IMR-90 (cell line): ENCODE data around the gene TMEM179. TPM values are rescaled to one million over a fixed set of nuclear protein-coding genes. Genes with fewer than 3 reads are reported as not detected.

Experiments
- ATAC-seq: fragments of 200-7000 bp; cut with Tn5 transposase; 2 replicates; pipeline ENCODE4 v1.9.1; 2020; ENCODE audit warnings: low read depth, mild to moderate bottlenecking, moderate library complexity
- BruUV-seq: library from RNA; stranded (reverse); fragments of 400-500 nt; replicated peaks from 2 replicates; lab custom pipeline; 2021; lab: Mats Ljungman, UMichigan
- CTCF ChIA-PET: fragments of 300-600 bp; formaldehyde crosslinking; extraction: SDS; loops from one replicate; lab custom pipeline; 2021; ENCODE audit warnings: antibody characterized with exemption; lab: Yijun Ruan, JAX
- POLR2A ChIA-PET: fragments of 300-600 bp; sonication (Branson Sonifier 250); formaldehyde crosslinking; loops from one replicate; lab custom pipeline; 2022; ENCODE audit warnings: antibody characterized with exemption; ENCODE audit not compliant: unreplicated experiment; lab: Charles Lee
- DNase-seq: peaks from one replicate; pipeline ENCODE4 v3.0.0; 2013
- H2AFZ ChIP-seq: replicated peaks from 2 replicates; pipeline ENCODE3; 2013; ENCODE audit warnings: low read length, mild to moderate bottlenecking; ENCODE audit not compliant: poor library complexity
- H2AK5ac ChIP-seq: 2 replicates; pipeline ENCODE4 v1.6.1; 2013; ENCODE audit warnings: low read depth, low read length, inconsistent platforms
- H2AK9ac ChIP-seq: replicated peaks from 2 replicates; pipeline ENCODE3; 2013; ENCODE audit warnings: mild to moderate bottlenecking, low read depth, low read length, moderate library complexity; ENCODE audit not compliant: poor library complexity
- H2BK120ac ChIP-seq: 2 replicates; pipeline ENCODE4 v1.6.1; 2013; ENCODE audit warnings: low read depth, low read length, inconsistent platforms
- H2BK15ac ChIP-seq: 3 replicates; pipeline ENCODE4 v1.6.1; 2013; ENCODE audit warnings: low read depth, low read length, inconsistent platforms
- H2BK20ac ChIP-seq: 2 replicates; pipeline ENCODE4 v1.6.1; 2013; ENCODE audit warnings: low read depth, mild to moderate bottlenecking, inconsistent platforms, low read length, moderate library complexity
- H2BK5ac ChIP-seq: 2 replicates; pipeline ENCODE4 v1.6.1; 2013; ENCODE audit warnings: mild to moderate bottlenecking, low read depth, low read length, inconsistent platforms; ENCODE audit not compliant: poor library complexity, severe bottlenecking
- H3K14ac ChIP-seq: replicated peaks from 2 replicates; pipeline ENCODE4 v1.6.1; 2013; ENCODE audit warnings: low read depth, low read length, inconsistent platforms
- H3K18ac ChIP-seq: 2 replicates; pipeline ENCODE4 v1.6.1; 2013; ENCODE audit warnings: low read depth, low read length, control low read depth
- H3K23ac ChIP-seq: 2 replicates; pipeline ENCODE4 v1.6.1; 2013; ENCODE audit warnings: low read depth, low read length, inconsistent platforms
- H3K27ac ChIP-seq: 2 replicates; pipeline ENCODE4 v1.5.1; 2013; ENCODE audit warnings: mild to moderate bottlenecking, control low read depth, low read length; ENCODE audit not compliant: insufficient read depth
- H3K27me3 ChIP-seq: 2 replicates; pipeline ENCODE4 v1.6.1; 2013; ENCODE audit warnings: low read length; ENCODE audit not compliant: control insufficient read depth, insufficient read depth
- H3K36me3 ChIP-seq: 2 replicates; pipeline ENCODE4 v1.6.1; 2013; ENCODE audit warnings: low read length, mixed read lengths; ENCODE audit not compliant: control insufficient read depth, insufficient read depth
- H3K4ac ChIP-seq: 2 replicates; pipeline ENCODE4 v1.6.1; 2013; ENCODE audit warnings: low read depth, low read length, inconsistent platforms
- H3K4me1 ChIP-seq: 2 replicates; pipeline ENCODE4 v1.6.1; 2013; ENCODE audit warnings: low read length, mixed read lengths; ENCODE audit not compliant: control insufficient read depth, insufficient read depth
- H3K4me2 ChIP-seq: 2 replicates; pipeline ENCODE4 v1.6.1; 2013; ENCODE audit warnings: low read depth, mild to moderate bottlenecking, control low read depth, low read length, moderate library complexity
- H3K4me3 ChIP-seq: 2 replicates; pipeline ENCODE4 v1.5.1; 2013; ENCODE audit warnings: low read depth, mild to moderate bottlenecking, control low read depth, low read length, moderate library complexity; ENCODE audit not compliant: insufficient read depth
- H3K56ac ChIP-seq: 2 replicates; pipeline ENCODE4 v1.6.1; 2013; ENCODE audit warnings: low read length, inconsistent platforms; ENCODE audit not compliant: insufficient read depth; ENCODE audit errors: extremely low read depth
- H3K79me1 ChIP-seq, 2 experiments: 2 replicates each; pipeline ENCODE4 v1.6.1; 2013; ENCODE audit warnings: low read length in 2 of 2, inconsistent platforms in 1 of 2, low read depth in 1 of 2
- H3K9ac ChIP-seq: 2 replicates; pipeline ENCODE4 v1.6.1; 2013; ENCODE audit warnings: low read depth, low read length, control low read depth
- H3K9me1 ChIP-seq: 2 replicates; pipeline ENCODE4 v1.6.1; 2013; ENCODE audit warnings: low read length, inconsistent platforms; ENCODE audit not compliant: insufficient read depth
- H3K9me3 ChIP-seq: 2 replicates; pipeline ENCODE4 v1.6.1; 2013; ENCODE audit warnings: low read length; ENCODE audit not compliant: control insufficient read depth, insufficient read depth
- H4K20me1 ChIP-seq: 2 replicates; pipeline ENCODE4 v1.6.1; 2013; ENCODE audit warnings: low read length, inconsistent platforms; ENCODE audit not compliant: insufficient read depth
- H4K5ac ChIP-seq: 2 replicates; pipeline ENCODE4 v1.6.1; 2013; ENCODE audit warnings: mild to moderate bottlenecking, low read depth, low read length, control low read depth
- H4K8ac ChIP-seq, 2 experiments: 2 replicates each; pipeline ENCODE4 v1.6.1; 2013; ENCODE audit warnings: low read depth in 2 of 2, low read length in 2 of 2, control low read depth in 1 of 2, inconsistent platforms in 1 of 2
- H4K91ac ChIP-seq: 2 replicates; pipeline ENCODE4 v1.6.1; 2013; ENCODE audit warnings: low read depth, low read length, inconsistent platforms; ENCODE audit not compliant: insufficient read depth
- BHLHE40 ChIP-seq: fragments of 150-350 bp; IDR thresholded peaks from 2 replicates; pipeline ENCODE4 v1.6.1; 2016; ENCODE audit warnings: mild to moderate bottlenecking, low read depth, low read length
- CEBPB ChIP-seq: IDR thresholded peaks from 2 replicates; pipeline ENCODE4 v1.6.1; 2012; ENCODE audit warnings: low read depth, low read length, improper control_type of control experiment
- CHD1 ChIP-seq: IDR thresholded peaks from 2 replicates; pipeline ENCODE4 v1.6.1; 2012; ENCODE audit warnings: low read depth, low read length, improper control_type of control experiment
- ELK1 ChIP-seq: fragments of 150-350 bp; IDR thresholded peaks from 2 replicates; pipeline ENCODE4 v1.6.1; 2016; ENCODE audit warnings: low read depth, mild to moderate bottlenecking, low read length, moderate library complexity, borderline replicate concordance
- FOS ChIP-seq: fragments of 150-350 bp; IDR thresholded peaks from 2 replicates; pipeline ENCODE4 v1.6.1; 2016; ENCODE audit warnings: low read depth, low read length
- MAFK ChIP-seq: IDR thresholded peaks from 2 replicates; pipeline ENCODE4 v1.6.1; 2012; ENCODE audit warnings: low read depth, low read length, improper control_type of control experiment
- MAZ ChIP-seq: IDR thresholded peaks from 2 replicates; pipeline ENCODE4 v1.6.1; 2012; ENCODE audit warnings: low read depth, mild to moderate bottlenecking, low read length, improper control_type of control experiment, moderate library complexity, borderline replicate concordance
- MXI1 ChIP-seq: IDR thresholded peaks from 2 replicates; pipeline ENCODE4 v1.6.1; 2012; ENCODE audit warnings: low read depth, mild to moderate bottlenecking, low read length, moderate library complexity, borderline replicate concordance
- NFE2L2 ChIP-seq: fragments of 150-350 bp; IDR thresholded peaks from 2 replicates; pipeline ENCODE4 v1.6.1; 2016; ENCODE audit warnings: low read depth, mild to moderate bottlenecking, low read length
- POLR2A ChIP-seq: IDR thresholded peaks from 2 replicates; pipeline ENCODE4 v1.6.1; 2012; ENCODE audit warnings: mild to moderate bottlenecking, low read depth, low read length
- RAD21 ChIP-seq: IDR thresholded peaks from 2 replicates; pipeline ENCODE4 v1.6.1; 2012; ENCODE audit warnings: low read length, improper control_type of control experiment
- RCOR1 ChIP-seq: IDR thresholded peaks from 2 replicates; pipeline ENCODE4 v1.6.1; 2012; ENCODE audit warnings: mild to moderate bottlenecking, low read length, improper control_type of control experiment; ENCODE audit not compliant: insufficient replicate concordance
- RFX5 ChIP-seq: IDR thresholded peaks from 2 replicates; pipeline ENCODE4 v1.8.0; 2012; ENCODE audit warnings: low read depth, mild to moderate bottlenecking, low read length, moderate library complexity
- SMC3 ChIP-seq: fragments of 150-350 bp; IDR thresholded peaks from 2 replicates; pipeline ENCODE4 v1.6.1; 2016; ENCODE audit warnings: low read depth, mild to moderate bottlenecking, antibody characterized with exemption, low read length, moderate library complexity
- WGBS, 2 experiments: methylation state at CpG; one replicate each; pipeline versions ENCODE4 v1.1.5 to v1.1.7; 2013; ENCODE audit warnings: missing lambda C conversion rate in 2 of 2; ENCODE audit not compliant: insufficient read length in 1 of 2; ENCODE audit errors: extremely low coverage in 2 of 2; 5-methylcytosine and 5-hydroxymethylcytosine counted together
- dilution Hi-C: fragments of 300-500 bp; cut with HindIII; formaldehyde crosslinking; loops from one replicate; pipeline ENCODE4 v1.14.3; 2018; ENCODE audit warnings: low sequenced_read_pairs; ENCODE audit not compliant: unreplicated experiment
- in situ Hi-C: fragments of 300-500 bp; cut with MboI; formaldehyde crosslinking; loops from 3 replicates; pipeline ENCODE4 v1.14.3; 2019; ENCODE audit warnings: low sequenced_read_pairs, inconsistent platforms, mixed read lengths
- intact Hi-C: fragments of 100-400 bp; cut with micrococcal nuclease; formaldehyde crosslinking; loops from 2 replicates; pipeline ENCODE4 v1.10.0; 2022
- polyA plus RNA-seq, 3 experiments: library from polyadenylated mRNA; depleted of rRNA; stranded (reverse); fragments of >200 nt; gene quantifications; 2 replicates each; pipeline ENCODE4 v1.2.3, GENCODE V29; 2012; ENCODE audit warnings: low replicate concordance in 1 of 3
- total RNA-seq: library from RNA; depleted of rRNA; stranded (reverse); fragments of >200 nt; gene quantifications from 2 replicates; pipeline ENCODE4 v1.2.3, GENCODE V29; 2012
- TF ChIP-seq, protein P1 (sequence below): conservative IDR thresholded peaks from 2 replicates; pipeline ENCODE4 v1.5.1; 2012; ENCODE audit warnings: mild to moderate bottlenecking, low read depth, low read length, improper control_type of control experiment
- TF ChIP-seq, protein P2 (sequence below): fragments of 150-350 bp; IDR thresholded peaks from 2 replicates; pipeline ENCODE4 v1.6.1; 2017; ENCODE audit warnings: mild to moderate bottlenecking, antibody characterized with exemption, low read length, low read depth

Gene TMEM179
- total and polyA plus RNA-seq, 2 of the 4 experiments (the other 2 are of a cell fraction) = not detected

GRCh38 chr14:104593241-104593701 lies 11.3 kb downstream of the TMEM179 start:
- TF ChIP-seq RCOR1 (no peak), RAD21 (no peak), CEBPB (no peak), BHLHE40 (no peak), POLR2A (no peak), MAFK (no peak), FOS (no peak), ELK1 (no peak), SMC3 (no peak), NFE2L2 (no peak), MAZ (no peak), CHD1 (no peak), RFX5 (no peak), MXI1 (no peak)
- TF ChIP-seq, protein P1, sequence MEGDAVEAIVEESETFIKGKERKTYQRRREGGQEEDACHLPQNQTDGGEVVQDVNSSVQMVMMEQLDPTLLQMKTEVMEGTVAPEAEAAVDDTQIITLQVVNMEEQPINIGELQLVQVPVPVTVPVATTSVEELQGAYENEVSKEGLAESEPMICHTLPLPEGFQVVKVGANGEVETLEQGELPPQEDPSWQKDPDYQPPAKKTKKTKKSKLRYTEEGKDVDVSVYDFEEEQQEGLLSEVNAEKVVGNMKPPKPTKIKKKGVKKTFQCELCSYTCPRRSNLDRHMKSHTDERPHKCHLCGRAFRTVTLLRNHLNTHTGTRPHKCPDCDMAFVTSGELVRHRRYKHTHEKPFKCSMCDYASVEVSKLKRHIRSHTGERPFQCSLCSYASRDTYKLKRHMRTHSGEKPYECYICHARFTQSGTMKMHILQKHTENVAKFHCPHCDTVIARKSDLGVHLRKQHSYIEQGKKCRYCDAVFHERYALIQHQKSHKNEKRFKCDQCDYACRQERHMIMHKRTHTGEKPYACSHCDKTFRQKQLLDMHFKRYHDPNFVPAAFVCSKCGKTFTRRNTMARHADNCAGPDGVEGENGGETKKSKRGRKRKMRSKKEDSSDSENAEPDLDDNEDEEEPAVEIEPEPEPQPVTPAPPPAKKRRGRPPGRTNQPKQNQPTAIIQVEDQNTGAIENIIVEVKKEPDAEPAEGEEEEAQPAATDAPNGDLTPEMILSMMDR = no peak
- TF ChIP-seq, protein P2, sequence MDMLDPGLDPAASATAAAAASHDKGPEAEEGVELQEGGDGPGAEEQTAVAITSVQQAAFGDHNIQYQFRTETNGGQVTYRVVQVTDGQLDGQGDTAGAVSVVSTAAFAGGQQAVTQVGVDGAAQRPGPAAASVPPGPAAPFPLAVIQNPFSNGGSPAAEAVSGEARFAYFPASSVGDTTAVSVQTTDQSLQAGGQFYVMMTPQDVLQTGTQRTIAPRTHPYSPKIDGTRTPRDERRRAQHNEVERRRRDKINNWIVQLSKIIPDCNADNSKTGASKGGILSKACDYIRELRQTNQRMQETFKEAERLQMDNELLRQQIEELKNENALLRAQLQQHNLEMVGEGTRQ = no peak

More at GRCh38 chr14:104593241-104593701, 11.3 kb downstream of the TMEM179 start:
- DNase-seq (no peak), ATAC-seq (no peak)
- Histone ChIP-seq H3K4ac (no peak overlapping the region), H3K23ac (no peak overlapping the region), H3K14ac (no peak overlapping the region), H2AK5ac (no peak overlapping the region), H3K56ac (no peak overlapping the region), H2BK120ac (no peak overlapping the region), H3K4me1 (no peaks in the 10 kb centered on the region), H4K8ac (no peak overlapping the region), H3K9me1 (0 out of 2 replicates have a peak, but pooled peaks cover 4% of the 10 kb centered on the region), H3K4me2 (no peak overlapping the region), H3K18ac (no peak overlapping the region), H2AFZ (no peak overlapping the region), H3K4me3 (no peak overlapping the region), H4K91ac (no peak overlapping the region), H2BK5ac (no peak overlapping the region), H2BK20ac (no peak overlapping the region), H3K9me3 (no peaks in the 10 kb centered on the region), H2BK15ac (no peak overlapping the region), H4K20me1 (no peaks in the 10 kb centered on the region), H3K27me3 (peaks cover 1% of the 10 kb centered on the region; the same call in 1 of the 2 replicates), H4K5ac (no peak overlapping the region), H3K9ac (no peak overlapping the region), H2AK9ac (no peak overlapping the region), H3K79me1 (no peaks in the 10 kb centered on the region), H3K36me3 (no peaks in the 10 kb centered on the region), H3K27ac (no peak overlapping the region)
- CTCF ChIA-PET = no interaction called here
- WGBS, 2 experiments = no CpG with 5 or more reads among the region's 18 CpGs
- intact Hi-C loops (no loop called here), in situ Hi-C loops (no loop called here), dilution Hi-C loops (no loop called here)
- POLR2A ChIA-PET = no interaction called here
- BruUV-seq = no TSS peak
